Transverse colon (tissue), 4 donors: ENCODE results near the gene VAT1. TPM values are rescaled to one million over a fixed set of nuclear protein-coding genes. Genes with fewer than 3 reads are reported as not detected.

Source experiments
- DNase-seq: peaks from one replicate; pipeline ENCODE4 v3.0.0-alpha.2; 2019
- H3K27ac ChIP-seq, 4 donors: fragments of 200-600 bp; sonication (generic); 2 replicates each; pipeline ENCODE4 v1.5.1; 2016 to 2018; ENCODE audit warnings: inconsistent platforms in 4 of 4
- H3K27me3 ChIP-seq: fragments of 200-600 bp; sonication (generic); 2 replicates; pipeline ENCODE4 v1.5.1; 2017; ENCODE audit warnings: inconsistent platforms
- H3K36me3 ChIP-seq, 4 donors: fragments of 200-600 bp; sonication (generic); 2 replicates each; pipeline ENCODE4 v1.5.1; 2017 to 2019; ENCODE audit warnings: inconsistent platforms in 4 of 4
- H3K4me1 ChIP-seq, 4 donors: fragments of 200-600 bp; sonication (generic); 2 replicates each; pipeline ENCODE4 v1.5.1; 2017 to 2020; ENCODE audit warnings: inconsistent platforms in 4 of 4
- H3K4me3 ChIP-seq, 4 donors: fragments of 200-600 bp; sonication (generic); 1 replicate in 1 of 4; 2 replicates in 3 of 4; pipeline versions ENCODE4 v1.5.1 to v1.6.1; 2017 to 2019; ENCODE audit warnings: inconsistent platforms in 4 of 4
- H3K9me3 ChIP-seq, 2 donors: fragments of 200-600 bp; sonication (generic); 2 replicates each; pipeline ENCODE4 v1.5.1; 2017 to 2019; ENCODE audit warnings: inconsistent platforms in 2 of 2
- CTCF ChIP-seq, 5 experiments: fragments of 200-600 bp in 3 of 5; fragments of 450-650 bp in 2 of 5; sonication (generic) in 3 of 5; IDR thresholded peaks; 1 replicate in 2 of 5; 2 replicates in 3 of 5; pipeline ENCODE4 v1.5.1; 2016 to 2017; ENCODE audit warnings: antibody characterized with exemption in 5 of 5, inconsistent platforms in 3 of 5, mild to moderate bottlenecking in 2 of 5, moderate library complexity in 1 of 5
- EP300 ChIP-seq: sonication (generic); formaldehyde crosslinking; IDR thresholded peaks from one replicate; pipeline ENCODE4 v1.6.1; 2017; ENCODE audit warnings: antibody characterized with exemption, low read depth
- POLR2A ChIP-seq: fragments of 450-650 bp; IDR thresholded peaks from one replicate; pipeline ENCODE4 v1.6.1; 2016; ENCODE audit warnings: antibody characterized with exemption, mild to moderate bottlenecking, moderate library complexity
- POLR2AphosphoS5 ChIP-seq, 3 donors: sonication (generic); formaldehyde crosslinking; IDR thresholded peaks; one replicate each; pipeline ENCODE4 v1.6.1; 2016; ENCODE audit warnings: antibody characterized with exemption in 3 of 3
- WGBS, 2 donors: methylation state at CpG; one replicate each; pipeline ENCODE4 v1.1.5; 2018; ENCODE audit warnings: low coverage in 1 of 2; 5-methylcytosine and 5-hydroxymethylcytosine counted together
- in situ Hi-C, 4 donors: fragments of 200-750 bp; cut with MboI; loops; one replicate each; pipeline versions ENCODE4 v1.15.0 to v1.15.1; 2017; ENCODE audit warnings: low sequenced_read_pairs in 3 of 4, low pct_ligation_motif_present in 1 of 4, low pct_unique_long_range_greater_than_20kb in 1 of 4
- intact Hi-C: fragments of 100-400 bp; cut with DNase I; formaldehyde crosslinking; loops from one replicate; pipeline ENCODE4 v1.15.1; 2023; ENCODE audit warnings: low total_unique reads
- total RNA-seq, 4 donors: library from RNA; depleted of rRNA; stranded (reverse); fragments of >200 nt; gene quantifications; one replicate each; pipeline ENCODE4 v1.1.0, GENCODE V29; 2016

The VAT1 gene
- total RNA-seq, 4 donors from 2014 or later = 26.2 to 94.1 (median 65.7) TPM

GRCh38 chr17:43039646-43040045 is 17.5 kb upstream of the VAT1 start:
- in situ Hi-C loops (loop anchor here in 1 of 4 donors (25.0 kb wide), 1 partner anchor 298 kb away; no protein-coding TSS in a partner anchor), intact Hi-C loops (no loop called here)
- Histone ChIP-seq H3K9me3 (no peaks in the 10 kb centered on the region), H3K27me3 (no peaks in the 10 kb centered on the region), H3K36me3 (no peaks in the 10 kb centered on the region), H3K4me3 (no peak overlapping the region), H3K4me1 (no peaks in the 10 kb centered on the region), H3K27ac (no peak overlapping the region)
- WGBS, 2 donors = 92 to 93% methylated on average over 2 of the region's 2 CpGs
- DNase-seq = no peak
- TF ChIP-seq POLR2A = no peak
- no peak for TF ChIP-seq EP300
- no peak for TF ChIP-seq CTCF (IDR thresholded peaks at IDR 0.05)
- no peak for TF ChIP-seq POLR2AphosphoS5 (IDR thresholded peaks at IDR 0.05)

- Histone ChIP-seq H3K9me3 (no peaks in the 10 kb centered on the region), H3K4me3 (no peak overlapping the region), H3K36me3 (no peaks in the 10 kb centered on the region), H3K27me3 (no peaks in the 10 kb centered on the region), H3K27ac (no peak overlapping the region), H3K4me1 (no peaks in the 10 kb centered on the region)
- in situ Hi-C loops (loop anchor here in 2 of 4 donors (5.0 to 25.0 kb wide), 2 partner anchors 87 to 302 kb away; no protein-coding TSS in a partner anchor), intact Hi-C loops (no loop called here)
- TF ChIP-seq POLR2AphosphoS5 (IDR thresholded peaks at IDR 0.05) (no peak), CTCF (IDR thresholded peaks at IDR 0.05) (no peak)
- no peak for DNase-seq
- WGBS, 2 donors = 89% methylated on average over 3 of the region's 3 CpGs; no CpG with 5 or more reads in 1 of the 2 donors
Measured at GRCh38 chr17:43034894-43035293, 12.7 kb upstream of the VAT1 start.

DNA sequence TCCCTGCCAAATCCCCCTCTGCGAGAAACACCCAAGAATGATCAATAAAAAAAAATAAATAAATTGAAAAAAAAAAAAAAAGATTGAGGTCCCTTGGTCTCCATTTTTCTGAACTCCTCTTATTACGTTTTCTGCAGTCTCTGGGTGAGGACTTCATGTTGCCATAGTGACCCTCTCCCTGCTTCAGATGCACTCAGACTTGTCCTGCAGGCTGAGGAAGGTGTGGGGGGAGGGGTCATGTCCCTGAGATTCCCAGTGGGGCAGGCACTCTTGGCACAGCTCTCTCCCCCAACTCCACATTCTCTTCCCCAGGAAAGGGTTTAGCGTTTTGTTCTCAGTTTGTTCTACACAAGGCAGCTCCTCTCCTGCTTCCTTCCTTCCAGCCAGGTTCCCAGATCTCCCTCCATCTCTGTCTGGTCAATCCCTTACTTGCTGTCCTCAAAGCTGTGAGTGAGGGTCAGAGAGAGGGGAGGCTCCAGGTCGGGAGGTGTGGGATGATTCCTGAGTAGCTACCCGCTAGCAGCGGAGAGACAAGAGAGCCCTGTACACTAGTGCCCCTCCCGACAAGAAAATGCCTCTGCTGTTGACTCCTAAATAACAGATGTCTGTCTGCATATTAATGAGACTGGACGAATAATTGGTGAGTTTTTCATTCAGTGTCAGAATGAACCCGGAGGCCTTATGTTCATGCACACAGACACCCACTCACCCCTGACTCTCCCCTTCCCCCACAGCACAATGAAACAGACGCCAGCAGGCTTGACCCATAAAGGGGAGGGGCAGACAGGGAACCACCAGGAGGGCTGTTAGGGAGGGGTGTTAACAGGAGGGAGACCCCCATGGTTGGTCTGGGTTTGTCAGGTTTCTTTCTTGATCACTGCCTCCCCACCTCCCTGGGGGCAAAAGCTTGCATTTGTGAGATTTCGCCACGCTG is 12.0 kb upstream of the VAT1 start:
- WGBS, 2 donors = 62 to 63% methylated on average over 2 to 12 of the region's 12 CpGs
- Histone ChIP-seq H3K9me3 (no peaks in the 10 kb centered on the region), H3K27me3 (no peaks in the 10 kb centered on the region), H3K4me3 (no peak overlapping the region), H3K27ac (no peak overlapping the region), H3K4me1 (no peaks in the 10 kb centered on the region), H3K36me3 (no peaks in the 10 kb centered on the region)
- intact Hi-C loops = no loop called here
- TF ChIP-seq EP300 = no peak
- TF ChIP-seq POLR2A = no peak
- no peak for TF ChIP-seq CTCF (IDR thresholded peaks at IDR 0.05)
- DNase-seq = no peak
- in situ Hi-C loops = loop anchor here in 2 of 4 donors (5.0 to 25.0 kb wide), 2 partner anchors 88 to 303 kb away; no protein-coding TSS in a partner anchor

DNA sequence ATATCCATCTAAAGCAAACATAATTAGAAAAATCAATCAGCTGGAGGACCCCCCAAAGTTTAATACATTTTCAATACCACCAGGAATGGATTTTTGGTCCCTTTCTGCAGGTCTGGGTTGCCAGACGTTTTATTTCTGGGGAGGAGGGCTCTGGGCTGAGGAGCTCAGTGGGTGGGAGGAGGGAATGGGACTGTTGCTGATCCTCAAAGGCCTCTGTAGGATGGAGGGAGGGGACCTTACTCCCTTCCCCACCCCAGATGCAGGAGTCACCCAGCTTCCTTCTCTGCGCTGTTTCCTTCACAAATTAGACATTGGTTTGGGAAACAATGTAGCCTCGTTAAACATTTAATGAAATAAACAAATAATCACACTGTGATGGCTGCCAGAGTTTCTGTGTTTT is 9.5 kb upstream of the VAT1 start:
- 85 to 94% methylated on average over 2 to 3 of the region's 3 CpGs for WGBS, 2 donors
- Histone ChIP-seq H3K4me1 (no peaks in the 10 kb centered on the region), H3K36me3 (no peaks in the 10 kb centered on the region), H3K27me3 (no peaks in the 10 kb centered on the region), H3K4me3 (no peak overlapping the region), H3K27ac (no peak overlapping the region), H3K9me3 (no peaks in the 10 kb centered on the region)
- in situ Hi-C loops = loop anchor here in 2 of 4 donors (5.0 to 25.0 kb wide), 2 partner anchors 91 to 306 kb away; no protein-coding TSS in a partner anchor
- TF ChIP-seq CTCF (IDR thresholded peaks at IDR 0.05) = no peak
- no peak for TF ChIP-seq POLR2A
- no peak for TF ChIP-seq POLR2AphosphoS5 (IDR thresholded peaks at IDR 0.05)
- TF ChIP-seq EP300 = no peak
- intact Hi-C loops = no loop called here
- no peak for DNase-seq
